HEK293 (cell line): ENCODE measurements around the gene LSM2.

Source experiments
- CTCF ChIA-PET: fragments of 350-600 bp; formaldehyde crosslinking; extraction: SDS; loops from one replicate; lab custom pipeline; 2021; ENCODE audit warnings: antibody characterized with exemption; lab: Yijun Ruan, JAX
- POLR2A ChIA-PET: fragments of 300-600 bp; formaldehyde crosslinking; extraction: SDS; loops from one replicate; lab custom pipeline; 2020; ENCODE audit warnings: antibody characterized with exemption, inconsistent platforms; lab: Yijun Ruan, JAX
- H3K27ac ChIP-seq: fragments of 200-500 bp; sonication (Bioruptor generic); 2 replicates; pipeline ENCODE4 v1.5.1; 2014; ENCODE audit warnings: low read depth, low read length, control low read depth, inconsistent platforms; ENCODE audit errors: extremely low read depth
- H3K36me3 ChIP-seq, 2 experiments: fragments of 200-500 bp in 1 of 2; sonication (Bioruptor generic) in 1 of 2; 1 replicate in 1 of 2; 2 replicates in 1 of 2; pipeline ENCODE4 v1.5.1; 2014 to 2017; ENCODE audit warnings: inconsistent platforms in 2 of 2, low read length in 2 of 2; ENCODE audit not compliant: control insufficient read depth in 2 of 2, insufficient read depth in 1 of 2
- H3K4me1 ChIP-seq: fragments of 200-500 bp; sonication (Bioruptor generic); 2 replicates; pipeline ENCODE4 v1.5.1; 2014; ENCODE audit warnings: mild to moderate bottlenecking, low read length, inconsistent platforms; ENCODE audit not compliant: control insufficient read depth, insufficient read depth
- H3K4me3 ChIP-seq: 2 replicates; pipeline ENCODE4 v1.5.1; 2011; ENCODE audit warnings: low read depth, mild to moderate bottlenecking, control low read depth, low read length, moderate library complexity
- H3K9me3 ChIP-seq: fragments of 200-500 bp; sonication (Bioruptor generic); 2 replicates; pipeline ENCODE4 v1.5.1; 2014; ENCODE audit warnings: low read depth, low read length, inconsistent platforms; ENCODE audit not compliant: control insufficient read depth, insufficient read depth
- BCL11A ChIP-seq: fragments of 450-650 bp; formaldehyde crosslinking; IDR thresholded peaks from 2 replicates; pipeline ENCODE4 v1.5.1; 2016; ENCODE audit warnings: low read depth, missing biosample characterization, missing genetic modification characterization
- BCL11B ChIP-seq: fragments of 450-650 bp; formaldehyde crosslinking; IDR thresholded peaks from 2 replicates; pipeline ENCODE4 v1.5.1; 2016; ENCODE audit warnings: low read depth, missing biosample characterization, missing genetic modification characterization
- EGR2 ChIP-seq: fragments of 450-650 bp; formaldehyde crosslinking; IDR thresholded peaks from 2 replicates; pipeline ENCODE4 v1.5.1; 2016; ENCODE audit warnings: low read depth, missing biosample characterization, missing genetic modification characterization
- PRDM1 ChIP-seq: fragments of 450-650 bp; formaldehyde crosslinking; IDR thresholded peaks from 2 replicates; pipeline ENCODE4; 2016; ENCODE audit warnings: missing biosample characterization, missing genetic modification characterization
- SCRT2 ChIP-seq: fragments of 450-650 bp; formaldehyde crosslinking; IDR thresholded peaks from 2 replicates; pipeline ENCODE4 v1.5.1; 2016; ENCODE audit warnings: missing biosample characterization, missing genetic modification characterization
- ZBTB17 ChIP-seq: fragments of 450-650 bp; formaldehyde crosslinking; IDR thresholded peaks from 2 replicates; pipeline ENCODE4 v1.5.1; 2016; ENCODE audit warnings: missing biosample characterization, missing genetic modification characterization
- ZNF121 ChIP-seq: fragments of 450-650 bp; formaldehyde crosslinking; IDR thresholded peaks from 2 replicates; pipeline ENCODE4 v1.5.1; 2016; ENCODE audit warnings: missing biosample characterization, missing genetic modification characterization
- ZNF155 ChIP-seq: fragments of 450-650 bp; formaldehyde crosslinking; IDR thresholded peaks from 2 replicates; pipeline ENCODE4 v1.5.1; 2016; ENCODE audit warnings: missing biosample characterization, missing genetic modification characterization
- ZNF184 ChIP-seq: fragments of 450-650 bp; IDR thresholded peaks from 2 replicates; pipeline ENCODE4 v1.5.1; 2018; ENCODE audit warnings: missing biosample characterization, mild to moderate bottlenecking, missing genetic modification characterization
- ZNF473 ChIP-seq: fragments of 450-650 bp; formaldehyde crosslinking; IDR thresholded peaks from 2 replicates; pipeline ENCODE4 v1.5.1; 2017; ENCODE audit warnings: missing biosample characterization, missing genetic modification characterization
- ZNF48 ChIP-seq: fragments of 450-650 bp; formaldehyde crosslinking; IDR thresholded peaks from 2 replicates; pipeline ENCODE4 v1.5.1; 2016; ENCODE audit warnings: missing biosample characterization, missing genetic modification characterization
- ZNF514 ChIP-seq: fragments of 450-650 bp; formaldehyde crosslinking; IDR thresholded peaks from 2 replicates; pipeline ENCODE4 v1.5.1; 2016; ENCODE audit warnings: missing biosample characterization, missing genetic modification characterization
- ZNF561 ChIP-seq: fragments of 450-650 bp; IDR thresholded peaks from 2 replicates; pipeline ENCODE4 v1.5.1; 2018; ENCODE audit warnings: missing biosample characterization, missing genetic modification characterization, borderline replicate concordance
- ZNF585B ChIP-seq: fragments of 450-650 bp; formaldehyde crosslinking; IDR thresholded peaks from 2 replicates; pipeline ENCODE4 v1.5.1; 2016; ENCODE audit warnings: missing biosample characterization, missing genetic modification characterization
- ZNF600 ChIP-seq: fragments of 450-650 bp; formaldehyde crosslinking; IDR thresholded peaks from 2 replicates; pipeline ENCODE4 v1.5.1; 2016; ENCODE audit warnings: missing biosample characterization, missing genetic modification characterization
- ZNF768 ChIP-seq: fragments of 450-650 bp; formaldehyde crosslinking; IDR thresholded peaks from 2 replicates; pipeline ENCODE4 v1.5.1; 2018; ENCODE audit warnings: missing biosample characterization, mild to moderate bottlenecking, missing genetic modification characterization
- ZNF837 ChIP-seq: fragments of 450-650 bp; formaldehyde crosslinking; IDR thresholded peaks from 2 replicates; pipeline ENCODE4 v1.5.1; 2016; ENCODE audit warnings: missing biosample characterization, missing genetic modification characterization
- ZSCAN30 ChIP-seq: fragments of 450-650 bp; IDR thresholded peaks from 2 replicates; pipeline ENCODE4 v1.5.1; 2018; ENCODE audit warnings: missing biosample characterization, mild to moderate bottlenecking, missing genetic modification characterization, moderate library complexity
- TF ChIP-seq, protein P1 (sequence below): fragments of 450-650 bp; formaldehyde crosslinking; IDR thresholded peaks from 2 replicates; pipeline ENCODE4; 2016; ENCODE audit warnings: missing biosample characterization, missing genetic modification characterization
- TF ChIP-seq, protein P2 (sequence below): fragments of 450-650 bp; formaldehyde crosslinking; IDR thresholded peaks from 2 replicates; pipeline ENCODE4 v1.5.1; 2016; ENCODE audit warnings: missing biosample characterization, missing genetic modification characterization
- TF ChIP-seq, protein P3 (sequence below): fragments of 450-650 bp; formaldehyde crosslinking; IDR thresholded peaks from 2 replicates; pipeline ENCODE4 v1.5.1; 2017; ENCODE audit warnings: missing biosample characterization, mild to moderate bottlenecking, missing genetic modification characterization, moderate library complexity
- TF ChIP-seq, protein P4 (sequence below): fragments of 450-650 bp; formaldehyde crosslinking; IDR thresholded peaks from 2 replicates; pipeline ENCODE4 v1.5.1; 2016; ENCODE audit warnings: missing biosample characterization, missing genetic modification characterization
- TF ChIP-seq, protein P5 (sequence below): fragments of 450-650 bp; formaldehyde crosslinking; IDR thresholded peaks from 2 replicates; pipeline ENCODE4 v1.5.1; 2016; ENCODE audit warnings: missing biosample characterization, missing genetic modification characterization

LSM2 gene

DNA sequence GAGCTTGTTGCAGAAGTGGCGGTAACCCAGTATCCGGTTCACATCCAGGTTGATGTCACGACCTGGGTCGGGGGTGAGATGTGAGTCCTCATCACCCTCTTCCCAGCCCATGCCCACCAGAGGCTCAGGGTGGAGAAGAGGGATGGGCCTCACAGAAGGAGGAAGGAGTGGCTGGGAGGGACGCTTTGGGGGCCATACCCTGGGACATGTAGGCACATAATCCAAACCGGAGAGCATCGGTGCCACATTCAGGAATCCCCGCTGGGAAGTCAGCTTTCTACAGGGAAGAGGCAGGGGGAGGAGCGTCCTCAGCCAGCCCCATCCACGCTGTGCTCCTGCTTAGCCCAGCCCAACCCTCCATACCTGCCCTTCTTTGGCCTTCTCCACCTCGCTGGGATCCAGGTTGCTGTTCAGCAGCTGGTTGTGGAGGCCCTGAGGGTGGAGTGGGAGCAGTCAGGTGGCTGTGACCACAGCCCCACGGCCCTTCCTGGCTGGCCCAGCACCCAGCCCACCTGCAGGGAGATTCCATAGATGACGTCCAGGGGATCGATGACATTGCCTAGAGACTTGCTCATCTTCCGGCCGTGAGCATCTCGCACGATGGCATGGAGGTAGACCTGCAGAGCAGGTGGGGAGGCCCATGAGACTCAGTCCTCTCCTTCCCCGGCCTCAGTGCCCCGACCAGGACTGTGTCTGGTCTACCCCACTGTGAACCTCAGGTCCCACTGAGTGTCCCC, 26.1 kb downstream of the LSM2 start:
- no peak for TF ChIP-seq BCL11A (tag by site-specific recombination)
- peak; percentile 57 for TF ChIP-seq ZNF600 (tag by site-specific recombination)
- TF ChIP-seq, protein P1, sequence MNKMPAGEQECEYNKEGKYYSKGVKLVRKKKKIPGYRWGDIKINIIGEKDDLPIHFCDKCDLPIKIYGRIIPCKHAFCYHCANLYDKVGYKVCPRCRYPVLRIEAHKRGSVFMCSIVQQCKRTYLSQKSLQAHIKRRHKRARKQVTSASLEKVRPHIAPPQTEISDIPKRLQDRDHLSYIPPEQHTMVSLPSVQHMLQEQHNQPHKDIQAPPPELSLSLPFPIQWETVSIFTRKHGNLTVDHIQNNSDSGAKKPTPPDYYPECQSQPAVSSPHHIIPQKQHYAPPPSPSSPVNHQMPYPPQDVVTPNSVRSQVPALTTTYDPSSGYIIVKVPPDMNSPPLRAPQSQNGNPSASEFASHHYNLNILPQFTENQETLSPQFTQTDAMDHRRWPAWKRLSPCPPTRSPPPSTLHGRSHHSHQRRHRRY (tag by site-specific recombination), result no peak
- TF ChIP-seq, protein P2, sequence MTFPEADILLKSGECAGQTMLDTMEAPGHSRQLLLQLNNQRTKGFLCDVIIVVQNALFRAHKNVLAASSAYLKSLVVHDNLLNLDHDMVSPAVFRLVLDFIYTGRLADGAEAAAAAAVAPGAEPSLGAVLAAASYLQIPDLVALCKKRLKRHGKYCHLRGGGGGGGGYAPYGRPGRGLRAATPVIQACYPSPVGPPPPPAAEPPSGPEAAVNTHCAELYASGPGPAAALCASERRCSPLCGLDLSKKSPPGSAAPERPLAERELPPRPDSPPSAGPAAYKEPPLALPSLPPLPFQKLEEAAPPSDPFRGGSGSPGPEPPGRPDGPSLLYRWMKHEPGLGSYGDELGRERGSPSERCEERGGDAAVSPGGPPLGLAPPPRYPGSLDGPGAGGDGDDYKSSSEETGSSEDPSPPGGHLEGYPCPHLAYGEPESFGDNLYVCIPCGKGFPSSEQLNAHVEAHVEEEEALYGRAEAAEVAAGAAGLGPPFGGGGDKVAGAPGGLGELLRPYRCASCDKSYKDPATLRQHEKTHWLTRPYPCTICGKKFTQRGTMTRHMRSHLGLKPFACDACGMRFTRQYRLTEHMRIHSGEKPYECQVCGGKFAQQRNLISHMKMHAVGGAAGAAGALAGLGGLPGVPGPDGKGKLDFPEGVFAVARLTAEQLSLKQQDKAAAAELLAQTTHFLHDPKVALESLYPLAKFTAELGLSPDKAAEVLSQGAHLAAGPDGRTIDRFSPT (tag by site-specific recombination), result 0 out of 2 replicates have a peak, but pooled peaks have one; percentile 16
- TF ChIP-seq ZNF155 (tag by site-specific recombination), result no peak
- TF ChIP-seq EGR2 (tag by site-specific recombination), result peak; percentile 28; the same call in 1 of the 2 replicates
- TF ChIP-seq, protein P3, sequence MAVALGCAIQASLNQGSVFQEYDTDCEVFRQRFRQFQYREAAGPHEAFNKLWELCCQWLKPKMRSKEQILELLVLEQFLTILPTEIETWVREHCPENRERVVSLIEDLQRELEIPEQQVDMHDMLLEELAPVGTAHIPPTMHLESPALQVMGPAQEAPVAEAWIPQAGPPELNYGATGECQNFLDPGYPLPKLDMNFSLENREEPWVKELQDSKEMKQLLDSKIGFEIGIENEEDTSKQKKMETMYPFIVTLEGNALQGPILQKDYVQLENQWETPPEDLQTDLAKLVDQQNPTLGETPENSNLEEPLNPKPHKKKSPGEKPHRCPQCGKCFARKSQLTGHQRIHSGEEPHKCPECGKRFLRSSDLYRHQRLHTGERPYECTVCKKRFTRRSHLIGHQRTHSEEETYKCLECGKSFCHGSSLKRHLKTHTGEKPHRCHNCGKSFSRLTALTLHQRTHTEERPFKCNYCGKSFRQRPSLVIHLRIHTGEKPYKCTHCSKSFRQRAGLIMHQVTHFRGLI (tag by site-specific recombination), result 0 out of 2 replicates have a peak, but pooled peaks have one; percentile 48
- POLR2A ChIA-PET, result interaction anchor here (0.6 to 2.4 kb wide), 4 partner anchors 35 to 233 kb away, joined by 3 to 17 read pairs (median 6); partner anchors contain the start of genes HSPA1A, HSPA1B, HSPA1L and NFKBIL1
- H3K27ac ChIP-seq, result no peak overlapping the region
- CTCF ChIA-PET, result interaction anchor here (0.7 to 7.5 kb wide), 4 partner anchors 10 to 82 kb away, joined by 3 to 50 read pairs (median 16); partner anchors contain the start of gene SAPCD1
- no peak overlapping the region for H3K4me3 ChIP-seq
- peaks cover 4% of the 10 kb centered on the region for H3K4me1 ChIP-seq
- H3K36me3 ChIP-seq, result peaks cover 3 to 72% of the 10 kb centered on the region in 2 experiments; a peak in 2 of 3 replicates
- H3K9me3 ChIP-seq, result no peaks in the 10 kb centered on the region

DNA sequence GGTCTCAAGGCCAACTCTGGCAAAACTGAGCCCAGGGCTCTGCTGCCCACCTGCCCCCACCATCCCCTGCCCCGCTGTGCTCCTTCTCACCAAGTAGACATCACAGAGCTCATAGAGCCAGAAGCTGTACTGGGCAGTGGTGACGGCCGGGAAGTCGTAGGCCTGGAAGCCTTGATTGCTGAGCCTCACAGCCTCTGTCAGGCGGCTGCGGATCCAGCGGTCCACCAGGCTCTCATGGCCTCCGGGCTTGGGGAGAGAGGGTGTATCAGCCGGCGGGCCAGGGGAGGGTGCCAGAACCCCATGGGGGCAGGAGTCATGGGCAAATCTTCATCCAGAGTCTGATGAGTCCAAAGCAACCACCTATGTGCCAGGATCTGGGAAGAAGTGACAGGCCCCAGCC, 26.9 kb downstream of the LSM2 start:
- Histone ChIP-seq H3K9me3 (no peaks in the 10 kb centered on the region), H3K4me3 (no peak overlapping the region), H3K36me3 (peaks cover 3 to 64% of the 10 kb centered on the region in 2 experiments; a peak in 2 of 3 replicates), H3K27ac (no peak overlapping the region), H3K4me1 (peaks cover 4% of the 10 kb centered on the region)
- TF ChIP-seq ZBTB17 (no peak), ZNF121 (tag by site-specific recombination) (no peak), SCRT2 (no peak), PRDM1 (no peak), ZSCAN30 (no peak), ZNF837 (no peak), ZNF514 (no peak), BCL11B (no peak), ZNF48 (no peak), ZNF561 (no peak), ZNF184 (tag by site-specific recombination) (no peak), ZNF585B (tag by site-specific recombination) (no peak), ZNF473 (tag by site-specific recombination) (no peak), ZNF768 (tag by site-specific recombination) (no peak)
- TF ChIP-seq, protein P4, sequence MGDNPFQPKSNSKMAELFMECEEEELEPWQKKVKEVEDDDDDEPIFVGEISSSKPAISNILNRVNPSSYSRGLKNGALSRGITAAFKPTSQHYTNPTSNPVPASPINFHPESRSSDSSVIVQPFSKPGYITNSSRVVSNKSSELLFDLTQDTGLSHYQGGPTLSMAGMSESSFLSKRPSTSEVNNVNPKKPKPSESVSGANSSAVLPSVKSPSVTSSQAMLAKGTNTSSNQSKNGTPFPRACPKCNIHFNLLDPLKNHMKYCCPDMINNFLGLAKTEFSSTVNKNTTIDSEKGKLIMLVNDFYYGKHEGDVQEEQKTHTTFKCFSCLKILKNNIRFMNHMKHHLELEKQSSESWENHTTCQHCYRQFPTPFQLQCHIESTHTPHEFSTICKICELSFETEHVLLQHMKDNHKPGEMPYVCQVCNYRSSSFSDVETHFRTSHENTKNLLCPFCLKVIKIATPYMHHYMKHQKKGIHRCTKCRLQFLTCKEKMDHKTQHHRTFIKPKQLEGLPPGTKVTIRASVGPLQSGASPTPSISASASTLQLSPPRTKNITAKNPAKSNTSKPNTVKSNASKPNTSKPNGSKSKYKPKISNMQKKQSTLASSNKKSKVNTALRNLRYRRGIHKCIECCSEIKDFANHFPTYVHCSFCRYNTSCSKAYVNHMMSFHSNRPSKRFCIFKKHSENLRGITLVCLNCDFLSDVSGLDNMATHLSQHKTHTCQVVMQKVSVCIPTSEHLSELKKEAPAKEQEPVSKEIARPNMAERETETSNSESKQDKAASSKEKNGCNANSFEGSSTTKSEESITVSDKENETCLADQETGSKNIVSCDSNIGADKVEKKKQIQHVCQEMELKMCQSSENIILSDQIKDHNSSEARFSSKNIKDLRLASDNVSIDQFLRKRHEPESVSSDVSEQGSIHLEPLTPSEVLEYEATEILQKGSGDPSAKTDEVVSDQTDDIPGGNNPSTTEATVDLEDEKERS (tag by site-specific recombination), result no peak
- TF ChIP-seq, protein P5, sequence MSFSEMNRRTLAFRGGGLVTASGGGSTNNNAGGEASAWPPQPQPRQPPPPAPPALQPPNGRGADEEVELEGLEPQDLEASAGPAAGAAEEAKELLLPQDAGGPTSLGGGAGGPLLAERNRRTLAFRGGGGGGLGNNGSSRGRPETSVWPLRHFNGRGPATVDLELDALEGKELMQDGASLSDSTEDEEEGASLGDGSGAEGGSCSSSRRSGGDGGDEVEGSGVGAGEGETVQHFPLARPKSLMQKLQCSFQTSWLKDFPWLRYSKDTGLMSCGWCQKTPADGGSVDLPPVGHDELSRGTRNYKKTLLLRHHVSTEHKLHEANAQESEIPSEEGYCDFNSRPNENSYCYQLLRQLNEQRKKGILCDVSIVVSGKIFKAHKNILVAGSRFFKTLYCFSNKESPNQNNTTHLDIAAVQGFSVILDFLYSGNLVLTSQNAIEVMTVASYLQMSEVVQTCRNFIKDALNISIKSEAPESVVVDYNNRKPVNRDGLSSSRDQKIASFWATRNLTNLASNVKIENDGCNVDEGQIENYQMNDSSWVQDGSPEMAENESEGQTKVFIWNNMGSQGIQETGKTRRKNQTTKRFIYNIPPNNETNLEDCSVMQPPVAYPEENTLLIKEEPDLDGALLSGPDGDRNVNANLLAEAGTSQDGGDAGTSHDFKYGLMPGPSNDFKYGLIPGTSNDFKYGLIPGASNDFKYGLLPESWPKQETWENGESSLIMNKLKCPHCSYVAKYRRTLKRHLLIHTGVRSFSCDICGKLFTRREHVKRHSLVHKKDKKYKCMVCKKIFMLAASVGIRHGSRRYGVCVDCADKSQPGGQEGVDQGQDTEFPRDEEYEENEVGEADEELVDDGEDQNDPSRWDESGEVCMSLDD (tag by site-specific recombination), result no peak
- ChIA-PET POLR2A (interaction anchor here (0.6 to 2.4 kb wide), 4 partner anchors 27 to 233 kb away, joined by 3 to 17 read pairs (median 3); partner anchors contain the start of genes HSPA1B, LSM2, NEU1 and NFKBIL1), CTCF (interaction anchor here (0.7 to 7.5 kb wide), 4 partner anchors 11 to 81 kb away, joined by 3 to 50 read pairs (median 16); partner anchors contain the start of gene SAPCD1)
